Endothelial cell of umbilical vein (primary cell): ENCODE results near the gene UHRF1. TPM values are rescaled to one million over a fixed set of nuclear protein-coding genes. Genes with fewer than 3 reads are reported as not detected.

ENCODE experiments used
- BruUV-seq: library from RNA; stranded (reverse); fragments of 400-500 nt; replicated peaks from 2 replicates; lab custom pipeline; 2021; lab: Mats Ljungman, UMichigan
- CTCF ChIA-PET: fragments of 300-600, 350-600 bp; sonication (Branson Sonifier 250); formaldehyde crosslinking; loops from one replicate; lab custom pipeline; 2021; ENCODE audit warnings: antibody characterized with exemption, inconsistent platforms; lab: Charles Lee
- POLR2A ChIA-PET: fragments of 300-600, 350-600 bp; sonication (Branson Sonifier 250); formaldehyde crosslinking; loops from one replicate; lab custom pipeline; 2021; ENCODE audit warnings: antibody characterized with exemption, inconsistent platforms; lab: Charles Lee
- DNase-seq: peaks from one replicate; pipeline ENCODE4 v3.0.0-alpha.2; 2011; ENCODE audit warnings: low read depth, low spot score
- FAIRE-seq: peaks from 2 replicates; lab custom pipeline; 2011; peaks lifted over from hg19 to GRCh38; lab: Jason Lieb, UNC
- H2AFZ ChIP-seq: 2 replicates; pipeline ENCODE4 v1.6.0; 2012; ENCODE audit warnings: low read depth, low read length, control low read depth, inconsistent platforms
- H3K27ac ChIP-seq: 2 replicates; pipeline ENCODE4 v1.5.1; 2011; ENCODE audit warnings: low read depth, mild to moderate bottlenecking, control low read depth, low read length, moderate library complexity; ENCODE audit not compliant: insufficient read depth
- H3K27me3 ChIP-seq, 2 experiments: 2 replicates each; pipeline versions ENCODE4 v1.6.0 to v1.6.1; 2011; ENCODE audit warnings: low read length in 2 of 2, mixed read lengths in 1 of 2; ENCODE audit not compliant: control insufficient read depth in 2 of 2, insufficient read depth in 2 of 2
- H3K36me3 ChIP-seq, 2 experiments: 2 replicates in 1 of 2; 3 replicates in 1 of 2; pipeline ENCODE4 v1.5.1; 2011; ENCODE audit warnings: low read length in 2 of 2, mild to moderate bottlenecking in 1 of 2, moderate library complexity in 1 of 2; ENCODE audit not compliant: control insufficient read depth in 2 of 2, insufficient read depth in 2 of 2; ENCODE audit errors: extremely low read depth in 1 of 2
- H3K4me1 ChIP-seq: 3 replicates; pipeline ENCODE4 v1.5.1; 2011; ENCODE audit warnings: mild to moderate bottlenecking, low read length; ENCODE audit not compliant: control insufficient read depth, insufficient read depth; ENCODE audit errors: extremely low read depth
- H3K4me2 ChIP-seq: 2 replicates; pipeline ENCODE4 v1.6.1; 2011; ENCODE audit warnings: low read length, control low read depth, mixed read lengths; ENCODE audit not compliant: insufficient read depth
- H3K4me3 ChIP-seq, 3 experiments: fragments of 200-600 bp in 1 of 3; sonication (generic), shearing (Covaris generic) in 1 of 3; replicated peaks in 1 of 3; 2 replicates each; pipeline ENCODE4 v1.5.1; 2011 to 2016; ENCODE audit warnings: control low read depth in 3 of 3, low read length in 3 of 3, mild to moderate bottlenecking in 2 of 3, inconsistent platforms in 1 of 3, low read depth in 1 of 3, moderate library complexity in 1 of 3; ENCODE audit not compliant: insufficient read depth in 1 of 3
- H3K79me2 ChIP-seq: 2 replicates; pipeline ENCODE4 v1.6.0; 2012; ENCODE audit warnings: low read length, inconsistent platforms; ENCODE audit not compliant: control insufficient read depth, insufficient read depth
- H3K9ac ChIP-seq: replicated peaks from 2 replicates; pipeline ENCODE3; 2011; ENCODE audit warnings: low read length, control low read depth; ENCODE audit not compliant: insufficient read depth; ENCODE audit errors: extremely low read depth
- H3K9me1 ChIP-seq: replicated peaks from 3 replicates; pipeline ENCODE4 v1.6.0; 2011; ENCODE audit warnings: mild to moderate bottlenecking, low read length; ENCODE audit not compliant: control insufficient read depth, insufficient read depth; ENCODE audit errors: extremely low read depth
- H3K9me3 ChIP-seq: replicated peaks from 2 replicates; pipeline ENCODE4 v1.5.1; 2012; ENCODE audit warnings: low read length, inconsistent platforms; ENCODE audit not compliant: control insufficient read depth, insufficient read depth
- H4K20me1 ChIP-seq: replicated peaks from 2 replicates; pipeline ENCODE3; 2011; ENCODE audit warnings: mild to moderate bottlenecking, low read length; ENCODE audit not compliant: control insufficient read depth, insufficient read depth; ENCODE audit errors: extremely low read depth
- EZH2 ChIP-seq: IDR thresholded peaks from 2 replicates; pipeline ENCODE4 v1.6.1; 2012; ENCODE audit warnings: borderline replicate concordance, low read depth, mild to moderate bottlenecking, moderate library complexity, low read length, inconsistent platforms; ENCODE audit not compliant: severe bottlenecking
- FOS ChIP-seq: IDR thresholded peaks from 2 replicates; pipeline ENCODE4 v1.6.1; 2011; ENCODE audit warnings: mild to moderate bottlenecking, low read length, moderate library complexity, borderline replicate concordance; ENCODE audit not compliant: insufficient read depth
- GATA2 ChIP-seq: IDR thresholded peaks from 2 replicates; pipeline ENCODE4 v1.7.0; 2011; ENCODE audit warnings: low read depth, mild to moderate bottlenecking, moderate library complexity, mixed read lengths, low read length; ENCODE audit not compliant: insufficient read length, insufficient read depth
- JUN ChIP-seq: IDR thresholded peaks from 2 replicates; pipeline ENCODE4 v1.6.1; 2011; ENCODE audit warnings: borderline replicate concordance, low read depth; ENCODE audit not compliant: insufficient read length, insufficient read depth
- MYC ChIP-seq: IDR thresholded peaks from one replicate; pipeline ENCODE4 v1.6.1; 2011; ENCODE audit warnings: mild to moderate bottlenecking, low read depth, low read length
- POLR2A ChIP-seq: IDR thresholded peaks from 2 replicates; pipeline ENCODE4 v1.6.1; 2012; ENCODE audit warnings: low read depth, mild to moderate bottlenecking, control low read depth, low read length
- POLR2AphosphoS5 ChIP-seq: IDR thresholded peaks from 2 replicates; pipeline ENCODE4 v1.6.1; 2012; ENCODE audit warnings: low read depth, mild to moderate bottlenecking, control low read depth, low read length, moderate library complexity; ENCODE audit not compliant: insufficient read depth
- dilution Hi-C: fragments of 300-500 bp; cut with MboI; formaldehyde crosslinking; loops from one replicate; pipeline ENCODE4 v1.15.0; 2019; ENCODE audit warnings: low sequenced_read_pairs; ENCODE audit not compliant: extremely low pct_ligation_motif_present
- intact Hi-C: fragments of 100-400 bp; cut with micrococcal nuclease; formaldehyde crosslinking; loops from one replicate; pipeline ENCODE4 v1.10.0; 2022
- polyA plus RNA-seq, 4 experiments: library from polyadenylated mRNA; depleted of rRNA in 3 of 4; stranded (reverse) in 3 of 4; unstranded in 1 of 4; fragments of >200 nt; gene quantifications; 2 replicates each; pipeline versions ENCODE4 v1.2.1 to v1.2.3, GENCODE V29; 2011 to 2012; ENCODE audit warnings: missing spikeins in 1 of 4
- total RNA-seq: library from RNA; stranded (reverse); gene quantifications from 2 replicates; pipeline ENCODE4 v1.2.3, GENCODE V29; 2021
- TF ChIP-seq, protein P1 (sequence below), 2 donors: IDR thresholded peaks; 1 replicate in 1 of 2; 2 replicates in 1 of 2; pipeline ENCODE4 v1.5.1; 2011; ENCODE audit warnings: low read length in 2 of 2, mild to moderate bottlenecking in 2 of 2, moderate library complexity in 2 of 2, control low read depth in 1 of 2, inconsistent platforms in 1 of 2, low read depth in 1 of 2; ENCODE audit not compliant: insufficient read depth in 1 of 2; ENCODE audit errors: extremely low read depth in 1 of 2
- TF ChIP-seq, protein P2 (sequence below): IDR thresholded peaks from 2 replicates; pipeline ENCODE4 v1.6.1; 2011; ENCODE audit not compliant: insufficient read depth, insufficient read length

The UHRF1 gene
- total and polyA plus RNA-seq, 2 donors (not counting 3 experiments of a cell fraction or from before 2014, with no cell fraction given), result 13.3 to 76.8 TPM

DNA sequence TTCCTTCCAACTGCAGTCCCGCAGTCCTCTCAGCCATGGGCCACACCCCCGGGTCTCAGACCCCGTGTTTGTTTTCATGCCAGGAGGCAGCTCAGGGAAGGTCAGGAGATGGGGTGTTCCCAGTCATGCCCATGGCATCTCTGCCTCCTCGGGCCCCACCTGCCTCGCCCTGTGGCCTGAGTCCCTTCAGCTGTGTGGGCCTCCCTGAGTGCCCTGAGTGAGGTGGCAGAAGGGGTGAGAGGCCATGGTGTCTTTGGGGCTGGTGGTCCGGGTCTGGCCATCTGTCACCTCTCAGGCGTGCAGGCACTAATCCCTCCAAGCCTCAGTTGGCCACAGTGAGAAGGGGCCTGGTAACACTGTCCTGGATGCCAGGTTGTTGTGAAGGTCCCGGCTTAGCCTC lies 48.7 kb downstream of the UHRF1 start:
- Histone ChIP-seq H2AFZ (no peak overlapping the region), H3K27ac (no peak overlapping the region), H3K9me3 (no peaks in the 10 kb centered on the region), H3K9ac (no peak overlapping the region), H3K27me3 (no peaks in the 10 kb centered on the region), H3K4me1 (no peaks in the 10 kb centered on the region), H3K36me3 (peaks cover 0 to 9% of the 10 kb centered on the region in 2 experiments), H3K4me2 (no peak overlapping the region), H3K79me2 (peaks cover 2% of the 10 kb centered on the region), H3K9me1 (no peaks in the 10 kb centered on the region), H3K4me3 (no peak overlapping the region), H4K20me1 (no peaks in the 10 kb centered on the region)
- no TSS peak for BruUV-seq
- no peak for TF ChIP-seq JUN
- TF ChIP-seq POLR2AphosphoS5, result no peak
- no peak for TF ChIP-seq EZH2
- no peak for TF ChIP-seq MYC
- no peak for TF ChIP-seq FOS
- TF ChIP-seq, protein P1, sequence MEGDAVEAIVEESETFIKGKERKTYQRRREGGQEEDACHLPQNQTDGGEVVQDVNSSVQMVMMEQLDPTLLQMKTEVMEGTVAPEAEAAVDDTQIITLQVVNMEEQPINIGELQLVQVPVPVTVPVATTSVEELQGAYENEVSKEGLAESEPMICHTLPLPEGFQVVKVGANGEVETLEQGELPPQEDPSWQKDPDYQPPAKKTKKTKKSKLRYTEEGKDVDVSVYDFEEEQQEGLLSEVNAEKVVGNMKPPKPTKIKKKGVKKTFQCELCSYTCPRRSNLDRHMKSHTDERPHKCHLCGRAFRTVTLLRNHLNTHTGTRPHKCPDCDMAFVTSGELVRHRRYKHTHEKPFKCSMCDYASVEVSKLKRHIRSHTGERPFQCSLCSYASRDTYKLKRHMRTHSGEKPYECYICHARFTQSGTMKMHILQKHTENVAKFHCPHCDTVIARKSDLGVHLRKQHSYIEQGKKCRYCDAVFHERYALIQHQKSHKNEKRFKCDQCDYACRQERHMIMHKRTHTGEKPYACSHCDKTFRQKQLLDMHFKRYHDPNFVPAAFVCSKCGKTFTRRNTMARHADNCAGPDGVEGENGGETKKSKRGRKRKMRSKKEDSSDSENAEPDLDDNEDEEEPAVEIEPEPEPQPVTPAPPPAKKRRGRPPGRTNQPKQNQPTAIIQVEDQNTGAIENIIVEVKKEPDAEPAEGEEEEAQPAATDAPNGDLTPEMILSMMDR (IDR thresholded peaks at IDR 0.05; ENCODE audit: extremely low read depth in 1 of 2, insufficient read depth in 1 of 2, low read depth in 1 of 2, low read length in 2 of 2), result no peak
- TF ChIP-seq, protein P2, sequence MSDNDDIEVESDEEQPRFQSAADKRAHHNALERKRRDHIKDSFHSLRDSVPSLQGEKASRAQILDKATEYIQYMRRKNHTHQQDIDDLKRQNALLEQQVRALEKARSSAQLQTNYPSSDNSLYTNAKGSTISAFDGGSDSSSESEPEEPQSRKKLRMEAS, result no peak
- no peak for TF ChIP-seq POLR2A
- no peak for TF ChIP-seq GATA2
- FAIRE-seq (no peak), DNase-seq (no peak)
- intact Hi-C loops (no loop called here), dilution Hi-C loops (no loop called here)
- CTCF ChIA-PET, result no interaction called here
- POLR2A ChIA-PET, result no interaction called here
